Ovary (tissue), 9 donors: ENCODE measurements around the gene PCDHGA1. TPM values are rescaled to one million over a fixed set of nuclear protein-coding genes. Genes with fewer than 3 reads are reported as not detected.
A peak's percentile ranks its signal among the peaks of the same experiment; 100 is the strongest.
"Not testable (repeated sequence)": the region's sequence is repeated elsewhere in the genome, so short reads cannot be mapped to it uniquely, and the experiment has no call there.

Experiments used
- DNase-seq, 5 donors: peaks; one replicate each; pipeline ENCODE4 v3.0.0-alpha.2; 2019 to 2020
- H3K27ac ChIP-seq, 2 donors: fragments of 200-600 bp; one replicate each; pipeline versions ENCODE4 v1.5.1 to v1.8.0; 2019 to 2022
- H3K27me3 ChIP-seq: fragments of 200-600 bp; one replicate; pipeline ENCODE4 v1.8.0; 2022
- H3K36me3 ChIP-seq: fragments of 200-600 bp; sonication (generic); one replicate; pipeline ENCODE4 v1.5.1; 2019
- H3K4me1 ChIP-seq: one replicate; pipeline ENCODE4 v1.8.1; 2013; ENCODE audit warnings: mild to moderate bottlenecking, moderate library complexity; ENCODE audit not compliant: insufficient read depth
- H3K4me3 ChIP-seq: fragments of 200-600 bp; sonication (generic); one replicate; pipeline ENCODE4 v1.5.1; 2017
- H3K9me3 ChIP-seq, 2 donors: fragments of 200-600 bp in 1 of 2; sonication (generic) in 1 of 2; one replicate each; pipeline versions ENCODE4 v1.5.1 to v1.8.1; 2013 to 2019; ENCODE audit warnings: mild to moderate bottlenecking in 1 of 2, moderate library complexity in 1 of 2
- CTCF ChIP-seq, 3 donors: fragments of 450-650 bp in 2 of 3; fragments of 200-600 bp in 1 of 3; IDR thresholded peaks; one replicate each; pipeline versions ENCODE4 v1.5.1 to v1.8.0; 2016 to 2022; ENCODE audit warnings: antibody characterized with exemption in 3 of 3, mild to moderate bottlenecking in 1 of 3
- EP300 ChIP-seq: sonication (generic); formaldehyde crosslinking; IDR thresholded peaks from one replicate; pipeline ENCODE4 v1.6.1; 2017; ENCODE audit warnings: antibody characterized with exemption
- POLR2A ChIP-seq: fragments of 450-650 bp; IDR thresholded peaks from one replicate; pipeline ENCODE4 v1.6.1; 2017; ENCODE audit warnings: antibody characterized with exemption, mild to moderate bottlenecking, moderate library complexity
- WGBS, 3 donors: extraction: QIAGEN DNeasy Blood & Tissue Kit in 1 of 3; methylation state at CpG; one replicate each; pipeline versions ENCODE4 v1.1.5 to v1.1.7; 2013 to 2017; 5-methylcytosine and 5-hydroxymethylcytosine counted together
- intact Hi-C, 4 donors: fragments of 100-400 bp; cut with DNase I; formaldehyde crosslinking; loops; one replicate each; pipeline versions ENCODE4 v1.11.0 to v1.15.1; 2022 to 2023
- polyA plus RNA-seq, 2 donors: library from polyadenylated mRNA; stranded (reverse); fragments of 200-250 nt in 1 of 2; fragments of 350-450 nt in 1 of 2; fragmentation: Illumina TruSeq in 1 of 2; extraction: RNeasy Lipid Tissue Mini Kit (QIAGEN cat#74804) in 1 of 2; gene quantifications; one replicate each; pipeline ENCODE4 v1.2.3, GENCODE V29; 2013 to 2014
- total RNA-seq, 7 donors: library from RNA; depleted of rRNA in 2 of 7; stranded (reverse); fragments of >200 nt in 2 of 7; fragmentation: NEBNext Ultra II Directional in 3 of 7; extraction: Animal tissue kit (Norgen Biotek cat#: 25700) in 3 of 7; gene quantifications; one replicate each; pipeline versions ENCODE4 v1.1.0 to v1.2.4, GENCODE V29; 2016 to 2023
- donor health status: DM: no; HTN: no; CAD: no; lungs with moderate emphysema.
- donor health status: DM: no; HTN: no; CAD: no.
- donor health status: Bipolar disorder and iron deficiency.
- donor health status: DM: yes; HTN: yes; CAD: no.
- donor health status: DM: no; HTN: no; CAD: no.
- donor health status: DM: yes; HTN: yes; CAD: no.

The PCDHGA1 gene
- total and polyA plus RNA-seq, 9 donors = 0.29 to 2.8 (median 0.94) TPM

- peak within 1 kb of the TSS; percentile 11 for H3K4me3 ChIP-seq
- intact Hi-C loops = loop anchor here in 1 of 4 donors (10.0 kb wide), 1 partner anchor 157 kb away; no protein-coding TSS in a partner anchor
These were observed 67.6 kb downstream of the PCDHGA1 start, which contains the start of gene PCDHGB5 for GRCh38 chr5:141397756-141398551. TSS of gene PCDHGB5 (plus strand) at chr5:141397947. CDS start at chr5:141398128, 181 bp downstream.

GRCh38 chr5:141398608-141399007 is 68.3 kb downstream of the PCDHGA1 start:
- Histone ChIP-seq H3K36me3 (no peaks in the 10 kb centered on the region), H3K9me3 (peaks cover 10 to 42% of the 10 kb centered on the region in 2 donors), H3K27ac (no peak overlapping the region), H3K4me3 (no peak overlapping the region), H3K4me1 (no peaks in the 10 kb centered on the region), H3K27me3 (no peaks in the 10 kb centered on the region)
- DNase-seq = no peak
- TF ChIP-seq POLR2A = no peak
- TF ChIP-seq CTCF (IDR thresholded peaks at IDR 0.05) = no peak
- 21 to 36% (median 26%) methylated on average over 15 of the region's 15 CpGs for WGBS, 3 donors
- intact Hi-C loops = loop anchor here in 1 of 4 donors (10.0 kb wide), 1 partner anchor 156 kb away; no protein-coding TSS in a partner anchor

More at GRCh38 chr5:141397756-141398551, 67.6 kb downstream of the PCDHGA1 start, which contains the start of gene PCDHGB5:
- H3K27me3 ChIP-seq, H3K4me1 ChIP-seq, H3K36me3 ChIP-seq, H3K27ac ChIP-seq: not testable (repeated sequence)
- 5 to 7% (median 7%) methylated on average over 25 to 30 of the region's 43 CpGs for WGBS, 3 donors
- DNase-seq = peak in 3 of 5 donors; percentile 43 to 57 (median 44)
- peaks cover 13 to 39% of the 10 kb centered on the region in 2 donors for H3K9me3 ChIP-seq
- peak in 1 of 3 donors; percentile 37 for TF ChIP-seq CTCF (IDR thresholded peaks at IDR 0.05)

- no peak overlapping the region for H3K4me3 ChIP-seq
- no peak for TF ChIP-seq CTCF (IDR thresholded peaks at IDR 0.05)
- no peak for TF ChIP-seq EP300
- no peak for TF ChIP-seq POLR2A
- H3K4me1 ChIP-seq = no peaks in the 10 kb centered on the region
- intact Hi-C loops = loop anchor here in 2 of 4 donors (10.0 kb wide), 1 partner anchor 155 kb away; no protein-coding TSS in a partner anchor
- H3K27me3 ChIP-seq = no peaks in the 10 kb centered on the region
- DNase-seq = no peak
- no peaks in the 10 kb centered on the region for H3K36me3 ChIP-seq
- H3K9me3 ChIP-seq = peaks cover 10 to 38% of the 10 kb centered on the region in 2 donors
- no peak overlapping the region for H3K27ac ChIP-seq
- 21 to 29% (median 21%) methylated on average over 5 to 61 of the region's 61 CpGs for WGBS, 3 donors
These were observed 69.4 kb downstream of the PCDHGA1 start for GRCh38 chr5:141399555-141400258.

- Histone ChIP-seq H3K4me1 (no peaks in the 10 kb centered on the region), H3K9me3 (peaks cover 10 to 44% of the 10 kb centered on the region in 2 donors), H3K4me3 (peak within 1 kb of the TSS; percentile 12), H3K36me3 (no peaks in the 10 kb centered on the region), H3K27me3 (no peaks in the 10 kb centered on the region), H3K27ac (no peak within 1 kb of the TSS)
- TF ChIP-seq CTCF (IDR thresholded peaks at IDR 0.05) = no peak
- no peak for TF ChIP-seq POLR2A
- TF ChIP-seq EP300 = no peak
- intact Hi-C loops = loop anchor here in 1 of 4 donors (10.0 kb wide), 1 partner anchor 152 kb away; no protein-coding TSS in a partner anchor
- DNase-seq = peak in 1 of 5 donors; percentile 28
- 12 to 16% (median 13%) methylated on average over 27 of the region's 27 CpGs for WGBS, 3 donors
These were observed 72.4 kb downstream of the PCDHGA1 start, which contains the start of gene PCDHGA9 for GRCh38 chr5:141402553-141403243. TSS of gene PCDHGA9 (plus strand) at chr5:141402778. CDS start at chr5:141402953, 175 bp downstream.
